Measurements from ENCODE around the gene MRPS9. TPM values are rescaled to one million over a fixed set of nuclear protein-coding genes. Genes with fewer than 3 reads are reported as not detected.

Gene MRPS9
- 10 to 100 TPM; 51.7 to 55.0 (median 52.8) TPM for polyA plus RNA-seq (ENCODE audit: insufficient read length in 4 of 4)

- DNase-seq (ENCODE audit: low read depth in 4 of 4, low spot score in 2 of 4) = peak; percentile 81 to 96 (median 91)
Observed at GRCh38 chr2:105037572-105038382, at the start of gene MRPS9. Gene MRPS9, plus strand, starts transcription at chr2:105038069. Its CDS starts 24 bp downstream, at chr2:105038093.

GRCh38 chr2:105005181-105005951 is 32.5 kb upstream of the MRPS9 start:
- no peak for DNase-seq (ENCODE audit: low read depth in 4 of 4, low spot score in 2 of 4)

GRCh38 chr2:105007367-105007766 is 30.5 kb upstream of the MRPS9 start:
- no peak for DNase-seq (ENCODE audit: low read depth in 4 of 4, low spot score in 2 of 4)

GRCh38 chr2:105032476-105032875 is 5.4 kb upstream of the MRPS9 start:
- no peak for DNase-seq (ENCODE audit: low read depth in 4 of 4, low spot score in 2 of 4)

DNA sequence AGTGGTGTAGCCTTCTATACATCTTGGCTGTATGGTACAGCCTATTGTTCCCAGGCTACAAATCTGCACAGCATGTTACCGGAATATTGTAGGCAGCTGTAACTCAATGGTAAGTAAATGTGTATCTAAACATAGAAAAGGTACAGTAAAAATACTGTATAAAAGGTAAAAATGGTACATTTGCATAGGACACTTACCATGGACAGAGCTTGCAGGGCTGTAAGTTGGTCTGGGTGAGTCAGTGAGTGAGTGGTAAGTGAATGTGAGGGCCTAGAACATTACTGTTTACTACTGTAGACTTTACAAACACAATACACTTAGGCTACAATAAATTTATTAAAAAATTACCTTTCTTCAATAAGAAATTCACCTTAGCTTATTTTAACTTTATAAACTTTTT is 3.7 kb upstream of the MRPS9 start:
- no peak for DNase-seq (ENCODE audit: low read depth in 4 of 4, low spot score in 2 of 4)

DNA sequence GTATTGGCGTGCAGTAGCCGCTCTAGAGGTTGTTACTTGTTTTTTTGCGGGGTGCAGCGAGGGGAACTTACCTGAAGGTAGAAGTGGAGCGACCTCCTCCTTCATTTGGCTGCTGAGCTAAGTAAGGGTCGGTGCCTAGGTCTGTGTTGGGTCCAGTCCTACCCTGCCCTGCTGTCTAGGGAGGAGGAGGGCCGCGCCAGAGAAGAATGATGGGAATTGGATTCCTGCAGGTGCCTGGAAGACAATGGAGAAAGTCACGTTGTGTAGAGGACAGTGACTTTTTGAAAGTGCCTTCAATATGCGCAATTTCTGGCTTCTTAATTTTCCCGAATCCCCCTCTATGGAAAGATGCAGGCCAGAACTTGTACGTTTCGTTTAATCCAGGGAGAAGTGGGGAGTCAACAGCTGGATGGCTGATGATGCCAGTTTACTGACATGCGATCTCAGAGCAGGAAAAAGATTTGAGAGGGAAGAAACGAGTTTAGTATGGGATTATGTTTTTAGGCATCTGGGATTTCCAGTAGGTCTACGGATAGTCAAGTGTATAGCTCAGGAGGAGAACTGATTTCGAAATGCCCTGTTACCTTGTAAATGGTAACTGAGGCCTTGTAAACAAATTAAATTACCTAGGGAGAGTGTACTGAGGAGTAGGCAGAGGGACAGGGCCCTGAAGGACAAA is 653 bp downstream of the MRPS9 start:
- peak; percentile 2 to 17 (median 10) for DNase-seq (ENCODE audit: low read depth in 4 of 4, low spot score in 2 of 4)

GRCh38 chr2:105039559-105039958 is 1.7 kb downstream of the MRPS9 start:
- no peak for DNase-seq (ENCODE audit: low read depth in 4 of 4, low spot score in 2 of 4)

GRCh38 chr2:105042189-105042588 is 4.3 kb downstream of the MRPS9 start:
- no peak for DNase-seq (ENCODE audit: low read depth in 4 of 4, low spot score in 2 of 4)

DNA sequence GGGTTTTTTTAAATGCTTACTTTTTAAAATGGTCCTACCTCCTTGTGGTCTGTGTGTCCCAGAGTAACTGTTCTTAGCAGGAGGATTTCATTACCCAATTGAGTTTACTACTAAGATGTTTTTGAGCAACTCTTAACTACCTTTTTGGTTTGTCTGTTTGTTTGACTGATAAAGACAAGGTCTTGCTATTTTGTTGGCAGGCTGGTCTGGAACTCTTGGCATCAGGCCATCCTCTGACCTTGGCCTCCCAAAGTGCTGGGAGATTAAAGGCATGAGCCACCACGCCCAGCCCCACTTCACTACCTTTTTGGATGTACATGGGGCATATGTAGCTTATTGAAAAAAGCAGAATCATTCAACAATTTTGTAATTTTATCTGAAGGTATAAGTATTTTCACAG is 14.9 kb downstream of the MRPS9 start:
- DNase-seq (ENCODE audit: low read depth in 4 of 4, low spot score in 2 of 4) = no peak

DNA sequence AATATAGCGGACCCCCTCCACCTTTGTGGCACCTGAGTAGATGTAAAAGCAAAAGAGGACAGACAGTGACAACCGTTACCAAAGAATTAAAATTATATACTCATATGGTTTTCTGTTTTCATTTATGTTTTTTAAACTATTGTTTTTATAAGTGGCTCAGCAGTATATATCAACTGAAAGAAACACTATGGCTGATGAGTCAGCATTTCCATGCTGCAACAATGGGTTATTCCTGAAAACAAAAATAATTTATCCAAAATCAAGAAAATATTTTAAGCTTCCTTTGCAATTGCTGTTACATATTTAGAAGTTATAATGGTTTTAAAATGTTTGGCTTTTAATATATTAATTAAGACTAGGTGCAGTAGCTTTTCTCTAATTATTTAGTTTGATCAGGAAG is 17.7 kb downstream of the MRPS9 start:
- DNase-seq (ENCODE audit: low read depth in 4 of 4, low spot score in 2 of 4) = no peak

- DNase-seq (ENCODE audit: low read depth in 4 of 4, low spot score in 2 of 4) = no peak
Observed at GRCh38 chr2:105056245-105056644, 18.4 kb downstream of the MRPS9 start.

DNA sequence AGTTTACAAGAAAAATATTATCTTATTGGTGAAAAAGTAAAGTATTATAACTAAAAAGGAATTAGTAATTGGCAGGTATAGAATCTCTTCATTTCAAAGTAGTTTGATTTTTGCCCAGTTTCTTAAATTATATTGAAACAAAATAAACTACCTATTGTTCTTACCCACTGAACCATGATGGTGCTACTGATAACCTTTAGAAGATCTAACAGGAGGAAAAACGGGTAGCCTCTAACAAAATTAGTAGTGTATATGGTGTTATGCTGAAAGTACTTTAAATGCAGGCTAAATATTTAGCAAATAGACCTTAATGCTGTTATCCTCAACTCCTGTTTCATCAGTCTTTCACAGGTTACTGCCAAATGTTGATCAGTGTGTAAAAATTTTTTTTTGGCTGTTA is 19.1 kb downstream of the MRPS9 start:
- no peak for DNase-seq (ENCODE audit: low read depth in 4 of 4, low spot score in 2 of 4)

DNA sequence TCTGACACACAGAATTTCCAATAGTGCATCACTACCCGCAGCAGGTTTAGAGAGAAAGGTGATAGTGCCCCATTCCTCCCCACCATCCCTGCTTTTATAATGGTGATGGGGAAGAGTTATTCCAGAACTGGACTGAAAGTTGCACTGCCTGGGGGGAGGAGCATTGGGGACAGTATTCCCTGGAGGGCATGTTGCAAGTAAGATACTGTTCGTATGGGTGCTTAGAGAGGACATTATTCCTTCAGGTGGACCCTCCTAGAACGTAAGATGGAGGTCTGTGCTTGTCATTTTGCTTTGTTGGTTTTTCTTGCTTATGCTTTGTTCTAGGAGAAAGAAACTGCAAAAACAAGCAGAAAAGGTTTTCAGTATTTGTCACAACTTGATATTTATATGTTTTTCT is 23.7 kb downstream of the MRPS9 start:
- DNase-seq (ENCODE audit: low read depth in 4 of 4, low spot score in 2 of 4) = no peak

DNA sequence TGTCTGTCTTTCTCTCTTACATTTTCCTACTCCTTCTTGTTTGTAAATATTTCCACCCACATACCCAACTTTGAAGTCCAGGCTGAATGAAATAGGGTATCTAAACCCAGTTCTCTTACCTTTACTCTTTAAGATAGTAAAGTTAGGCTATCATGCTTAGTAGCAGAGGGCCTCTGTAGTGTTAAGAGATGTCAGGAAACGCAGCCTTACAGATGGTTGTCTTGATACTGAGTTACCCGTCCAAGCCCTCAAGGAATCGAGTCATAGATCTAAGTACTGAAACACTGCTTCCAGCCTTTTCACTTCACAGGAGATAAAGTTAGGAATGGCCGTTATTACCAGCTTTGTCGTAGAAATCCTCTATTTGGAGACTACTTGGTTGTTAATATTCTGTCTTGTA is 24.3 kb downstream of the MRPS9 start:
- no peak for DNase-seq (ENCODE audit: low read depth in 4 of 4, low spot score in 2 of 4)

- no peak for DNase-seq (ENCODE audit: low read depth in 4 of 4, low spot score in 2 of 4)
Observed at GRCh38 chr2:105068387-105068786, 30.5 kb downstream of the MRPS9 start.

DNA sequence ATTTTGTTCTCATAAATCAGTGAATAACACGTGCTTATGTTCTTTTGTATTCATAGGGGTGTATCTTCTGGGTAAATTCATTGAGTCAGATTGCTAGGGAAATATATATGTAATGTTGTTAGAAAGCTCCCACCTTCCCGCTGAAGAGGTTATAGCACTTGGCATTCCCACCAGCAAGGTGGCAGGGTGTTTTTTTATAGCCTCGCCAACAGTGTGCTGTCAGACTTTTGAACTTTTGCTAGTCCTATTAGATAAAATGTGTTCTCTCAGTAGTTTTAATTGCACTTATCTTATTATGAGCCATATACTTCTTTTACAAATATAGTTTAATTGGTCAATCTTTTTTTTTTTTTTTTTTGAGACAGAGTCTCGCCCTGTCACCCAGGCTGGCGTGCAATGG is 31.0 kb downstream of the MRPS9 start:
- DNase-seq (ENCODE audit: low read depth in 4 of 4, low spot score in 2 of 4) = no peak

- DNase-seq (ENCODE audit: low read depth in 4 of 4, low spot score in 2 of 4) = no peak
Observed at GRCh38 chr2:105070010-105070865, 32.4 kb downstream of the MRPS9 start.

GRCh38 chr2:105071379-105071778 is 33.5 kb downstream of the MRPS9 start:
- DNase-seq (ENCODE audit: low read depth in 4 of 4, low spot score in 2 of 4) = no peak

DNA sequence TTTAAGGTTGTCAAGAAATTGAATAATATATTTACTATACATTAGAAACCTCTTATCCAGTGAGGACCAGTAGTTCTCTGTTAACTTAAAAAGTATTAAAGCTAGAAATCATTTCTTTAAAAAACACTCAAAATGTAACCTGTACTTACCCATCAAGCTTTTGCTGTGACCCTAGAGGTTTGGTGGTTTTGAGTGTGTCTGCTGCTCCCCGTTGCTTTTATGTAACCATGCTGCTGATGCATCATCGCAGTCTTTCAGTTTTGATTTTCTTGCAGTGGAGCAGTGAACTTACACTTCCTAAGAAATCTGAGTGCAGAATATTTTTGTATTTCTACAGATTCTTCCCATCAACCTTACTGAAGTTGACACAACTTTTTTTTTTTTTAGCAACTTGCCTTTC is 34.2 kb downstream of the MRPS9 start:
- no peak for DNase-seq (ENCODE audit: low read depth in 4 of 4, low spot score in 2 of 4)

DNA sequence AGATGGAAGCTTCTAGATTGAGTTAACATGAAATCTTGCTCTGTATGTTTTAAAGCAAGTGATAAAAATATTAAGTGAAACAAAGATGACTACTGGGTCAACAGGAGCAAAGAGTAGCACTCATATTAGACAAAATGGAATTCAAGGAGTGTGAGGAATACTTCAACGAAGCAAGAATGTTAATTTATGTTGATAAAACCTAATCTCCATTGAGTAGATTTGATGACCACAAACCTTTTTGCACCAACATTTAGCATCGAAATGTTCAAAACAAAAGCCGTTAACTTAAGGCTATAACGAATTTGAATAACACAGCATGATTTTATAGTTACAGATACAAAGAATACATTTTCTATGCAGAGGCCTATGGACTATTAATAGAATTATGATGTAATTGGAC is 35.7 kb downstream of the MRPS9 start:
- DNase-seq (ENCODE audit: low read depth in 4 of 4, low spot score in 2 of 4) = no peak
